Endothelial cell of umbilical vein (primary cell): Measurements from ENCODE around the gene CAMTA1.

Source experiments
- POLR2A ChIP-seq: IDR thresholded peaks from 2 replicates; pipeline ENCODE4 v1.6.1; 2012; ENCODE audit warnings: low read depth, mild to moderate bottlenecking, control low read depth, low read length
- TF ChIP-seq, protein P1 (sequence below), 2 donors: IDR thresholded peaks; 1 replicate in 1 of 2; 2 replicates in 1 of 2; pipeline ENCODE4 v1.5.1; 2011; ENCODE audit warnings: low read length in 2 of 2, mild to moderate bottlenecking in 2 of 2, moderate library complexity in 2 of 2, control low read depth in 1 of 2, inconsistent platforms in 1 of 2, low read depth in 1 of 2; ENCODE audit not compliant: insufficient read depth in 1 of 2; ENCODE audit errors: extremely low read depth in 1 of 2

DNA sequence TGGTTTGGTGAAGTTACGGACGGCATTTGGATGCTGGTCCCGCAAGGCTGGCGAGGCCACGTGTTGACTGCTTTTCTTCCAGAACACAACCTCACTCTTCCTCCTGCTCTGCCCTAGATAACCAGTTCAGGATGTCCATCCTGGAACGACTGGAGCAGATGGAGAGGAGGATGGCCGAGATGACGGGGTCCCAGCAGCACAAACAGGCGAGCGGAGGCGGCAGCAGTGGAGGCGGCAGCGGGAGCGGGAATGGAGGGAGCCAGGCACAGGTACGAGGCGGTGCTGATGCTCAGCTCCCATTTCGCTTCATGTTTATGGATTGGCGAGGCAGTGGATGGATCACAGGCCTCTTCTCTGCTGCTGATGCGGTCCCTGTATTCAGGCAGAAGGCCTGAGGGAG, 947.1 kb downstream of the CAMTA1 start:
- TF ChIP-seq, protein P1, sequence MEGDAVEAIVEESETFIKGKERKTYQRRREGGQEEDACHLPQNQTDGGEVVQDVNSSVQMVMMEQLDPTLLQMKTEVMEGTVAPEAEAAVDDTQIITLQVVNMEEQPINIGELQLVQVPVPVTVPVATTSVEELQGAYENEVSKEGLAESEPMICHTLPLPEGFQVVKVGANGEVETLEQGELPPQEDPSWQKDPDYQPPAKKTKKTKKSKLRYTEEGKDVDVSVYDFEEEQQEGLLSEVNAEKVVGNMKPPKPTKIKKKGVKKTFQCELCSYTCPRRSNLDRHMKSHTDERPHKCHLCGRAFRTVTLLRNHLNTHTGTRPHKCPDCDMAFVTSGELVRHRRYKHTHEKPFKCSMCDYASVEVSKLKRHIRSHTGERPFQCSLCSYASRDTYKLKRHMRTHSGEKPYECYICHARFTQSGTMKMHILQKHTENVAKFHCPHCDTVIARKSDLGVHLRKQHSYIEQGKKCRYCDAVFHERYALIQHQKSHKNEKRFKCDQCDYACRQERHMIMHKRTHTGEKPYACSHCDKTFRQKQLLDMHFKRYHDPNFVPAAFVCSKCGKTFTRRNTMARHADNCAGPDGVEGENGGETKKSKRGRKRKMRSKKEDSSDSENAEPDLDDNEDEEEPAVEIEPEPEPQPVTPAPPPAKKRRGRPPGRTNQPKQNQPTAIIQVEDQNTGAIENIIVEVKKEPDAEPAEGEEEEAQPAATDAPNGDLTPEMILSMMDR (IDR thresholded peaks at IDR 0.05; ENCODE audit: extremely low read depth in 1 of 2, insufficient read depth in 1 of 2, low read depth in 1 of 2, low read length in 2 of 2): no peak
- TF ChIP-seq POLR2A: no peak
